Heart right ventricle (tissue), 16 donors: Measurements from ENCODE around the gene CNTNAP3. TPM values are rescaled to one million over a fixed set of nuclear protein-coding genes. Genes with fewer than 3 reads are reported as not detected.
"Not testable (repeated sequence)": the region's sequence is repeated elsewhere in the genome, so short reads cannot be mapped to it uniquely, and the experiment has no call there.

Source experiments
- ATAC-seq, 8 donors: fragments of 200-7000 bp; cut with Tn5 transposase; one replicate each; pipeline ENCODE4 v1.9.1; 2020; ENCODE audit warnings: mild to moderate bottlenecking in 8 of 8, moderate library complexity in 8 of 8, moderate number of reproducible peaks in 1 of 8
- DNase-seq, 2 donors: peaks; one replicate each; pipeline ENCODE4 v3.0.0-alpha.2; 2020
- H3K27ac ChIP-seq, 10 donors: fragments of 200-600 bp; sonication (generic) in 2 of 10; one replicate each; pipeline versions ENCODE4 v1.5.0 to v1.8.0; 2020 to 2022; ENCODE audit warnings: mild to moderate bottlenecking in 3 of 10
- H3K27me3 ChIP-seq, 7 donors: fragments of 200-600 bp; one replicate each; pipeline ENCODE4 v1.8.0; 2021 to 2022; ENCODE audit warnings: mild to moderate bottlenecking in 2 of 7
- H3K36me3 ChIP-seq, 9 donors: fragments of 200-600 bp; sonication (generic) in 1 of 9; one replicate each; pipeline versions ENCODE4 v1.5.0 to v1.8.0; 2020 to 2022; ENCODE audit warnings: mild to moderate bottlenecking in 2 of 9
- H3K4me1 ChIP-seq, 9 donors: fragments of 200-600 bp; sonication (generic) in 1 of 9; one replicate each; pipeline versions ENCODE4 v1.5.0 to v1.8.0; 2020 to 2022; ENCODE audit warnings: mild to moderate bottlenecking in 4 of 9
- H3K4me3 ChIP-seq, 10 donors: fragments of 200-600 bp; sonication (generic) in 2 of 10; one replicate each; pipeline versions ENCODE4 v1.5.0 to v1.8.0; 2020 to 2022; ENCODE audit warnings: mild to moderate bottlenecking in 7 of 10, moderate library complexity in 2 of 10
- H3K9me3 ChIP-seq, 11 donors: fragments of 200-600 bp in 10 of 11; sonication (generic) in 2 of 11; one replicate each; pipeline versions ENCODE4 v1.5.0 to v1.8.0; 2013 to 2022; ENCODE audit warnings: mild to moderate bottlenecking in 2 of 11, control low read depth in 1 of 11, moderate library complexity in 1 of 11
- WGBS, 2 donors: extraction: QIAGEN DNeasy Blood & Tissue Kit; methylation state at CpG; one replicate each; pipeline ENCODE4 v1.1.7; 2013; ENCODE audit warnings: inconsistent platforms in 1 of 2; 5-methylcytosine and 5-hydroxymethylcytosine counted together
- intact Hi-C, 10 donors: fragments of 100-400 bp; cut with DNase I; formaldehyde crosslinking; loops; one replicate each; pipeline versions ENCODE4 v1.11.1 to v1.14.2; 2022
- polyA plus RNA-seq, 2 donors: library from polyadenylated mRNA; stranded (reverse); fragments of 200-250 nt; gene quantifications; one replicate each; pipeline ENCODE4 v1.2.3, GENCODE V29; 2013
- total RNA-seq, 10 donors: library from RNA; stranded (reverse); fragmentation: NEBNext Ultra II Directional in 3 of 10; extraction: Animal tissue kit (Norgen Biotek cat#: 25700) in 3 of 10; gene quantifications; one replicate each; pipeline versions ENCODE4 v1.2.1 to v1.2.4, GENCODE V29; 2021 to 2023
- donor health status: Arrhythmogenic right ventricular cardiomyopathy.
- donor health status: ischemic (EF 13 %, LVEDD 7.1; RV severe dilation, severe dysfunction).
- donor health status: healthy with polysubstance abuse.
- donor health status: DM: no; HTN: yes; CAD: no.
- donor health status: DM: no; HTN: no; CAD: no.
- donor health status: ischemic (EF 25% LVEDD 6.9; RV normal size, moderate dysfunction).
- donor health status: ischemic (EF 25% LVEDD 5.7; RV mildly dilated, moderate dysfunction).
- donor health status: healthy.
- donor health status: DM: yes; HTN: yes; CAD: no.
- donor health status: Ischemic cardiomyopathy.
- donor health status: ischemic (EF 35%, LVEDD 5.7; RV mildly dilated, moderate dysfunction).
- donor health status: nonischemic (EF 11% LVEDD 7.7; RV severe dilation, severe dysfunction).
- donor health status: DM: yes; HTN: yes; CAD: no.
- donor health status: PGD.
- donor health status: ischemic (EF 29% LVEDD 5.4; RV normal size, mild dysfunction).
- donor health status: nonischemic (EF 23%, LVEDD 6.1; RV moderate dilation, normal function).

Gene CNTNAP3
- total and polyA plus RNA-seq, 12 donors: 1.5 to 21.1 (median 6.0) TPM

DNA sequence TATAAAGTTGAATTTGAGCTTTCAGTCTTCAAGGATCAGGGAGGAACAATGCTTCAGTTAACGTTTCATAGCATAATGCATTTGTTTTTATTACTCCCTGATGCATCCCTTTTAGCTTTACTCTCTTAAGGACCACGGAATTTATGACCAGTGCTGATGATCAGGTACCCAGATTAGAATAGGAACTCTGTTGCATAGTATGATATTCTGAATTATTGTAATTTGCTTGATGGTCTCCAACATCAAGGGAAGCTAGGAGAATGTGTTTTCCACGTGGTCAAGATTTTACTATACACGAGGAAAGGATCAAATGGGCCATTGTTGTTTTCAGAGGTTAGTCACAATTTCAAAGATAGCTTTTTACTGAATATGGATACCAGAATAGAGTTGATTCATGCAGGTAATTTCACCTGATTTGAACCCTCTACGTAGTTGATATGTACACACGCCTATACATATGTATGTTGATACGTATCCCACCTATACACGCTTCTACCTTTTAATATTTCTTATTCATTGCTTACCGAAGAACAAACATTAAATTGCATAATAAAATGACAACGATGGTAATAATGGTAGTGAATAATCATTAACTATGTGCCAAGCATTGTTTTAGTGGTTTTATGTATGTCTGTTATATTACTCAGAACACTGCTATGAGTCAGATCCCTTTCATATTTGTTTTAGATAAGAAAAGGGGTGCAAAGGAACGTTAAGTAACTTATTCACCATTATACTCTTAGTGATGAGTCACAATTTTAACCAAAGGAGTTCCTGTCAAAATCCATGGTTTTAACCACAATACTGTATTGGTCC, 257.6 kb downstream of the CNTNAP3 start:
- ATAC-seq: not testable (repeated sequence)

DNA sequence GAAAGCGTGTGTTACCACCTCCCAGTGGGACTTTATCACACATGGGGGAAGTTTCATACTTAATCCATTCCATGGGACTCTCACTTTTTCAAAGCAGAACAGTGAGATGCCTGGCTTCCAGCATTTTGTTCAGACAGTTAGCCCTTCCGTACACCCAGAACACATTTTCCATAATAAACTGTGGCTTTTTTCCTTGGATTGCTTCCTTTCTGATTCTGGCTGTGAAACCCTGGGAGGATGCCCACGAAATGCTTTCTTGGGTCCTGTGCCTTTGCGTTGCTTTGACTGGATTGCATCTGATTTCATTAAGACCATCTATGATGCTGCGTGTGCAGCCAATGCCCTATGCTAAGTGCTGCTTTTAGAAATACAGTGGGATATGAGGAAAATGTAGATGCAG, 259.1 kb downstream of the CNTNAP3 start:
- WGBS, 2 donors: 77% methylated on average over 5 of the region's 5 CpGs
- ATAC-seq: not testable (repeated sequence)

More for the DNA sequence above, 257.6 kb downstream of the CNTNAP3 start:
- DNase-seq, H3K27ac ChIP-seq, H3K27me3 ChIP-seq, H3K9me3 ChIP-seq, H3K4me1 ChIP-seq, H3K36me3 ChIP-seq, H3K4me3 ChIP-seq, intact Hi-C loops: not testable (repeated sequence)
- WGBS, 2 donors: 82 to 85% methylated on average over 7 of the region's 11 CpGs

DNA sequence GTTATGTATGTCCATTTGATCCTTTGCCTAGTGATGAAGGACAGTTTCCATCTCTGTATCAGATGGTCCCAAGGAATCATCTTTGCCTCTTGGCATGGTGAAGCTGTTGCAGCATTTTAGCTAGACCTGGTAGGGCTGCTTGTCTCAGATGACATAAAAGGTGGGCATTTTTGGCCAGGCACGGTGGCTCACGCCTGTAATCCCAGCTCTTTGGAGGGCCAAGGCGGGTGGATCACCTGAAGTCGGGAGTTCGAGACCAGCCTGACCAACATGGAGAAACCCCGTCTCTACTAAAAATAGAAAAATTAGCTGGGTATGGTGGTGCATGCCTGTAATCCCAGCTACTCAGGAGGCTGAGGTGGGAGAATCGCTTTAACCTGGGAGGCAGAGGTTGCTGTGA, 259.8 kb downstream of the CNTNAP3 start:
- H3K9me3 ChIP-seq, H3K4me1 ChIP-seq, DNase-seq, intact Hi-C loops, ATAC-seq, H3K36me3 ChIP-seq, H3K4me3 ChIP-seq, H3K27ac ChIP-seq, H3K27me3 ChIP-seq: not testable (repeated sequence)
- 88 to 89% methylated on average over 7 of the region's 7 CpGs for WGBS, 2 donors

More for the DNA sequence above, 259.1 kb downstream of the CNTNAP3 start:
- intact Hi-C loops, H3K27me3 ChIP-seq, DNase-seq, H3K36me3 ChIP-seq, H3K9me3 ChIP-seq, H3K4me3 ChIP-seq, H3K27ac ChIP-seq, H3K4me1 ChIP-seq: not testable (repeated sequence)

DNA sequence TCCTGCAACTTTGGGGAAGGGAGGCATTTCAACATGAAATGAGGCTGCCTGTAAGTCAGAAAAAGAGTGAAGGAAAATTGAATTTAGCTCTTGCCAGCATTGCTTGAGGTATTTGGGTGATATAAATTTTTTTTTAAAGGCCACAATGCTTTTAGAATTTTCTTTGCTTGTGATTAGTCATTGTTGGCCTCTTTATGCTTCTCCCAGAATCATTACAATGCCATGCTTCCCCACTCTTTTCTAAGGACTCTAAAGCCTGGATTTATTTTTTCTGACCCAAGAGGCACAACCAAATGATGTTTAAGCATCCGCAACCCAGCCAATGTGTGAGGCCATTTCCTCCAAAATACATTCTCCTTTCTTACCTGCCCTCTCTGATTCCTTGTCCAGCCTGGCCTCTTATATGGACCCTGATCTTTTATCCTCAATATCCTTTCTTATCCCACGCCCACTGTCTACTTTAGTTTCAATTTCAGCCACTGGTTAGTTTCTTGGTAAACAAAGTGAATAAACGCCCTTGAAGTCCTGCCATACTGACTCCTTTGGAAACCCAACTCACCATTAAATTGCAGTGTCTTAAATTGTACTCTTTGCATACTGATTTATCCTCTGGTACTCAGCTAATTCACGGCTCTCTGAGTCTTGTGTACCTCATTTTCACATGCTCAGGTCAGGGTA, 261.9 kb downstream of the CNTNAP3 start:
- 75 to 79% methylated on average over 4 of the region's 4 CpGs for WGBS, 2 donors
- H3K27ac ChIP-seq, H3K9me3 ChIP-seq, intact Hi-C loops, ATAC-seq, H3K4me1 ChIP-seq, DNase-seq, H3K36me3 ChIP-seq, H3K27me3 ChIP-seq, H3K4me3 ChIP-seq: not testable (repeated sequence)

Other genes with a start within 250 kb of the CNTNAP3 start
- gene SPATA31A1, start 67.5 kb upstream of the CNTNAP3 start, total RNA-seq: not detected
- gene SPATA31A1, start 67.5 kb upstream of the CNTNAP3 start, polyA plus RNA-seq: not detected